Measurements from ENCODE around the gene MBD5.

Gene MBD5

GRCh38 chr2:148451046-148451445 is 430.2 kb downstream of the MBD5 start:
- Histone ChIP-seq H3K4me1 (ENCODE audit: control insufficient read depth in 5 of 5, insufficient read depth in 5 of 5, low read length in 5 of 5) (no peaks in the 10 kb centered on the region), H3K36me3 (ENCODE audit: control insufficient read depth in 5 of 5, insufficient read depth in 5 of 5, low read length in 5 of 5) (no peaks in the 10 kb centered on the region), H3K27me3 (ENCODE audit: control insufficient read depth in 5 of 5, insufficient read depth in 4 of 5, low read length in 5 of 5) (no peaks in the 10 kb centered on the region), H3K9ac (ENCODE audit: low read length in 5 of 5) (no peak overlapping the region), H3K27ac (ENCODE audit: low read depth, low read length) (no peak overlapping the region), H3K9me3 (ENCODE audit: control insufficient read depth in 5 of 5, low read length in 5 of 5) (no peaks in the 10 kb centered on the region), H3K4me3 (ENCODE audit: low read depth in 1 of 5, low read length in 5 of 5) (no peak overlapping the region)

- Histone ChIP-seq H3K4me1 (ENCODE audit: control insufficient read depth in 5 of 5, insufficient read depth in 5 of 5, low read length in 5 of 5) (no peaks in the 10 kb centered on the region), H3K9me3 (ENCODE audit: control insufficient read depth in 5 of 5, low read length in 5 of 5) (no peaks in the 10 kb centered on the region), H3K27ac (ENCODE audit: low read depth, low read length) (no peak overlapping the region)
These were observed 434.9 kb downstream of the MBD5 start for GRCh38 chr2:148455791-148456190.

GRCh38 chr2:148458171-148458570 is 437.3 kb downstream of the MBD5 start:
- no peaks in the 10 kb centered on the region for H3K4me1 ChIP-seq (ENCODE audit: control insufficient read depth in 5 of 5, insufficient read depth in 5 of 5, low read length in 5 of 5)
- H3K4me3 ChIP-seq (ENCODE audit: low read depth in 1 of 5, low read length in 5 of 5): no peak overlapping the region
- no peaks in the 10 kb centered on the region for H3K9me3 ChIP-seq (ENCODE audit: control insufficient read depth in 5 of 5, low read length in 5 of 5)
- H3K27me3 ChIP-seq (ENCODE audit: control insufficient read depth in 5 of 5, insufficient read depth in 4 of 5, low read length in 5 of 5): no peaks in the 10 kb centered on the region
- no peak overlapping the region for H3K9ac ChIP-seq (ENCODE audit: low read length in 5 of 5)
- H3K27ac ChIP-seq (ENCODE audit: low read depth, low read length): no peak overlapping the region
- H3K36me3 ChIP-seq (ENCODE audit: control insufficient read depth in 5 of 5, insufficient read depth in 5 of 5, low read length in 5 of 5): no peaks in the 10 kb centered on the region

More at GRCh38 chr2:148455791-148456190, 434.9 kb downstream of the MBD5 start:
- H3K27me3 ChIP-seq (ENCODE audit: control insufficient read depth in 5 of 5, insufficient read depth in 4 of 5, low read length in 5 of 5): no peaks in the 10 kb centered on the region
- H3K36me3 ChIP-seq (ENCODE audit: control insufficient read depth in 5 of 5, insufficient read depth in 5 of 5, low read length in 5 of 5): no peaks in the 10 kb centered on the region
- no peak overlapping the region for H3K9ac ChIP-seq (ENCODE audit: low read length in 5 of 5)
- no peak overlapping the region for H3K4me3 ChIP-seq (ENCODE audit: low read depth in 1 of 5, low read length in 5 of 5)

- Histone ChIP-seq H3K27me3 (ENCODE audit: control insufficient read depth in 5 of 5, insufficient read depth in 4 of 5, low read length in 5 of 5) (no peaks in the 10 kb centered on the region), H3K4me1 (ENCODE audit: control insufficient read depth in 5 of 5, insufficient read depth in 5 of 5, low read length in 5 of 5) (no peaks in the 10 kb centered on the region), H3K9me3 (ENCODE audit: control insufficient read depth in 5 of 5, low read length in 5 of 5) (no peaks in the 10 kb centered on the region), H3K27ac (ENCODE audit: low read depth, low read length) (no peak overlapping the region), H3K36me3 (ENCODE audit: control insufficient read depth in 5 of 5, insufficient read depth in 5 of 5, low read length in 5 of 5) (peaks cover 0 to 5% (median 0%) of the 10 kb centered on the region in 5 donors), H3K9ac (ENCODE audit: low read length in 5 of 5) (no peak overlapping the region), H3K4me3 (ENCODE audit: low read depth in 1 of 5, low read length in 5 of 5) (no peak overlapping the region)
These were observed 438.5 kb downstream of the MBD5 start for GRCh38 chr2:148459377-148459778.

GRCh38 chr2:148461876-148462275 is 441.0 kb downstream of the MBD5 start:
- Histone ChIP-seq H3K9ac (ENCODE audit: low read length in 5 of 5) (no peak overlapping the region), H3K4me1 (ENCODE audit: control insufficient read depth in 5 of 5, insufficient read depth in 5 of 5, low read length in 5 of 5) (no peaks in the 10 kb centered on the region), H3K27ac (ENCODE audit: low read depth, low read length) (no peak overlapping the region), H3K9me3 (ENCODE audit: control insufficient read depth in 5 of 5, low read length in 5 of 5) (no peaks in the 10 kb centered on the region), H3K27me3 (ENCODE audit: control insufficient read depth in 5 of 5, insufficient read depth in 4 of 5, low read length in 5 of 5) (no peaks in the 10 kb centered on the region), H3K36me3 (ENCODE audit: control insufficient read depth in 5 of 5, insufficient read depth in 5 of 5, low read length in 5 of 5) (peaks cover 0 to 13% (median 4%) of the 10 kb centered on the region in 5 donors), H3K4me3 (ENCODE audit: low read depth in 1 of 5, low read length in 5 of 5) (no peak overlapping the region)

- H3K4me3 ChIP-seq (ENCODE audit: low read depth in 1 of 5, low read length in 5 of 5): no peak overlapping the region
- no peaks in the 10 kb centered on the region for H3K36me3 ChIP-seq (ENCODE audit: control insufficient read depth in 5 of 5, insufficient read depth in 5 of 5, low read length in 5 of 5)
- no peaks in the 10 kb centered on the region for H3K27me3 ChIP-seq (ENCODE audit: control insufficient read depth in 5 of 5, insufficient read depth in 4 of 5, low read length in 5 of 5)
- no peak overlapping the region for H3K27ac ChIP-seq (ENCODE audit: low read depth, low read length)
- H3K4me1 ChIP-seq (ENCODE audit: control insufficient read depth in 5 of 5, insufficient read depth in 5 of 5, low read length in 5 of 5): no peaks in the 10 kb centered on the region
- no peaks in the 10 kb centered on the region for H3K9me3 ChIP-seq (ENCODE audit: control insufficient read depth in 5 of 5, low read length in 5 of 5)
- H3K9ac ChIP-seq (ENCODE audit: low read length in 5 of 5): no peak overlapping the region
These were observed 454.7 kb downstream of the MBD5 start for GRCh38 chr2:148475626-148476025.

GRCh38 chr2:148479398-148479797 is 458.5 kb downstream of the MBD5 start:
- Histone ChIP-seq H3K4me3 (ENCODE audit: low read depth in 1 of 5, low read length in 5 of 5) (no peak overlapping the region), H3K36me3 (ENCODE audit: control insufficient read depth in 5 of 5, insufficient read depth in 5 of 5, low read length in 5 of 5) (peaks cover 0 to 9% (median 4%) of the 10 kb centered on the region in 5 donors), H3K4me1 (ENCODE audit: control insufficient read depth in 5 of 5, insufficient read depth in 5 of 5, low read length in 5 of 5) (no peaks in the 10 kb centered on the region), H3K27ac (ENCODE audit: low read depth, low read length) (no peak overlapping the region), H3K9ac (ENCODE audit: low read length in 5 of 5) (no peak overlapping the region), H3K27me3 (ENCODE audit: control insufficient read depth in 5 of 5, insufficient read depth in 4 of 5, low read length in 5 of 5) (no peaks in the 10 kb centered on the region), H3K9me3 (ENCODE audit: control insufficient read depth in 5 of 5, low read length in 5 of 5) (no peaks in the 10 kb centered on the region)

- Histone ChIP-seq H3K9ac (ENCODE audit: low read length in 5 of 5) (no peak overlapping the region), H3K36me3 (ENCODE audit: control insufficient read depth in 5 of 5, insufficient read depth in 5 of 5, low read length in 5 of 5) (peaks cover 0 to 9% (median 4%) of the 10 kb centered on the region in 5 donors), H3K27ac (ENCODE audit: low read depth, low read length) (no peak overlapping the region), H3K4me1 (ENCODE audit: control insufficient read depth in 5 of 5, insufficient read depth in 5 of 5, low read length in 5 of 5) (no peaks in the 10 kb centered on the region), H3K9me3 (ENCODE audit: control insufficient read depth in 5 of 5, low read length in 5 of 5) (no peaks in the 10 kb centered on the region), H3K27me3 (ENCODE audit: control insufficient read depth in 5 of 5, insufficient read depth in 4 of 5, low read length in 5 of 5) (no peaks in the 10 kb centered on the region), H3K4me3 (ENCODE audit: low read depth in 1 of 5, low read length in 5 of 5) (no peak overlapping the region)
These were observed 462.8 kb downstream of the MBD5 start for GRCh38 chr2:148483665-148484064.

GRCh38 chr2:148484066-148484465 is 463.2 kb downstream of the MBD5 start:
- Histone ChIP-seq H3K27ac (ENCODE audit: low read depth, low read length) (no peak overlapping the region), H3K4me3 (ENCODE audit: low read depth in 1 of 5, low read length in 5 of 5) (no peak overlapping the region), H3K27me3 (ENCODE audit: control insufficient read depth in 5 of 5, insufficient read depth in 4 of 5, low read length in 5 of 5) (no peaks in the 10 kb centered on the region), H3K9me3 (ENCODE audit: control insufficient read depth in 5 of 5, low read length in 5 of 5) (no peaks in the 10 kb centered on the region), H3K36me3 (ENCODE audit: control insufficient read depth in 5 of 5, insufficient read depth in 5 of 5, low read length in 5 of 5) (peaks cover 0 to 9% (median 4%) of the 10 kb centered on the region in 5 donors), H3K4me1 (ENCODE audit: control insufficient read depth in 5 of 5, insufficient read depth in 5 of 5, low read length in 5 of 5) (no peaks in the 10 kb centered on the region), H3K9ac (ENCODE audit: low read length in 5 of 5) (no peak overlapping the region)

- no peaks in the 10 kb centered on the region for H3K27me3 ChIP-seq (ENCODE audit: control insufficient read depth in 5 of 5, insufficient read depth in 4 of 5, low read length in 5 of 5)
These were observed 465.8 kb downstream of the MBD5 start for GRCh38 chr2:148486655-148487054.

GRCh38 chr2:148487439-148487838 is 466.5 kb downstream of the MBD5 start:
- no peaks in the 10 kb centered on the region for H3K4me1 ChIP-seq (ENCODE audit: control insufficient read depth in 5 of 5, insufficient read depth in 5 of 5, low read length in 5 of 5)
- no peaks in the 10 kb centered on the region for H3K27me3 ChIP-seq (ENCODE audit: control insufficient read depth in 5 of 5, insufficient read depth in 4 of 5, low read length in 5 of 5)
- no peaks in the 10 kb centered on the region for H3K9me3 ChIP-seq (ENCODE audit: control insufficient read depth in 5 of 5, low read length in 5 of 5)
- peaks cover 6 to 25% (median 15%) of the 10 kb centered on the region in 5 donors for H3K36me3 ChIP-seq (ENCODE audit: control insufficient read depth in 5 of 5, insufficient read depth in 5 of 5, low read length in 5 of 5)
- H3K9ac ChIP-seq (ENCODE audit: low read length in 5 of 5): no peak overlapping the region
- no peak overlapping the region for H3K27ac ChIP-seq (ENCODE audit: low read depth, low read length)
- H3K4me3 ChIP-seq (ENCODE audit: low read depth in 1 of 5, low read length in 5 of 5): no peak overlapping the region

More at GRCh38 chr2:148486655-148487054, 465.8 kb downstream of the MBD5 start:
- Histone ChIP-seq H3K36me3 (ENCODE audit: control insufficient read depth in 5 of 5, insufficient read depth in 5 of 5, low read length in 5 of 5) (peaks cover 6 to 25% (median 15%) of the 10 kb centered on the region in 5 donors), H3K27ac (ENCODE audit: low read depth, low read length) (no peak overlapping the region), H3K9me3 (ENCODE audit: control insufficient read depth in 5 of 5, low read length in 5 of 5) (no peaks in the 10 kb centered on the region), H3K9ac (ENCODE audit: low read length in 5 of 5) (no peak overlapping the region), H3K4me1 (ENCODE audit: control insufficient read depth in 5 of 5, insufficient read depth in 5 of 5, low read length in 5 of 5) (no peaks in the 10 kb centered on the region), H3K4me3 (ENCODE audit: low read depth in 1 of 5, low read length in 5 of 5) (no peak overlapping the region)

Measured in subcutaneous abdominal adipose tissue (tissue), 5 donors.